ENCODE data around the gene ZNF444. TPM values are rescaled to one million over a fixed set of nuclear protein-coding genes. Genes with fewer than 3 reads are reported as not detected.

ZNF444 gene
- total RNA-seq, 4 donors from 2014 or later, result 32.0 to 78.2 (median 52.1) TPM

DNA sequence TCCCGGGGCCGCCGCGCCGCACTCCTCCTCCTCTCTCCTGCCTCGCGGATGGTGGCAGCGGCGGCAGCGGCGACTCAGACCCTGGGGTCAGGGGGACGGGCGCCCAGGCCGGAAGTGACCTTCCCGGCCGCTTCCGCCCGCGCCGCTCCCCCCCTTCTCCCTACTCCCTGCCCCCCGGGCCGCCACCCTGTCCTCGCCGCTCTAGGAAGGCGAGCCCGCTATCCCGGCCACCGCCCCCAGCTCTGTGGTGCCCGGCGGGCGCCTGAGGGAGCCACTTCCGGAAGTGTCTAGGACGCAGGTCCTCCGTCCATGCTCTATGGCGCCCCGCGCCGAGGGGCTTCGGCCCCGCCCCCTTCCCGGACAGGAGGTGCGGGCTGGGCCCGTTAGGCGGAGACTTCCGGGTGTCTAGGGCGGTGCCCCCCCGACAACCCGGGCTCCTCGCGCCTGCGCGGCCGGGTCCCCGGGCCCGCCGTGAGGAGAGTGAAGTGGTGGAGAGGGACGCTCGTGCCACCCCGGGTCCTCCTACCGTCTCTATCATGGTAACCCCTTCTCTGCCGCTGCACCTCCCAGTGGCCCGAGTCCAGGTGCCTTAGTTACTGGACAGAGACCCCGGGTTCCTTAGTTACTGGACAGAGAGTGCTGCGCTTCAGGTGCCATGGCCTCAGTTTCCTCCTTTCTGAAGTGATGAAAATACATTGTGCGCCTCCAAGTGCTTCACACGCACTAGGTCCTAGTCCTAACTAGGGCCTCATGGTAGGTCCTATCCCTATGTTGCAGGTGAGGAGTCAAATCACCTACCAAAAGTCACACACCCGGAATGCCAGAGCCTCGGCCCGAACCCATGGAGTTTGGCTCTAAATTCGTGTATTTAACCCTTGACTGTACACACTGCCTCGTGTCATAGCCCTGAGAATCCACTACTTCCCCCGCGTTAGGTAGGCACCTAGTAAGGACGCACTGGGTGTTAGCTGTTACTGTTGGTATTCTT lies 19.6 kb upstream of the ZNF444 start, which contains the start of gene ZNF787:
ZNF787 (minus strand) TSS at position 116 of the 988 bp plus-strand sequence. CDS start 18,078 bp downstream, outside the sequence.
- Histone ChIP-seq H3K27me3 (no peaks in the 10 kb centered on the region), H3K4me1 (peaks cover 40 to 49% (median 48%) of the 10 kb centered on the region in 4 donors), H3K9me3 (no peaks in the 10 kb centered on the region), H3K36me3 (peaks cover 0 to 6% (median 0%) of the 10 kb centered on the region in 4 donors), H3K27ac (replicated peaks in 1 of 4) (peak within 1 kb of the TSS; percentile 96 to 98 (median 97)), H3K4me3 (peak within 1 kb of the TSS; percentile 67 to 96 (median 92))
- intact Hi-C loops (cut with DNase I), result no loop called here
- TF ChIP-seq EP300 (IDR thresholded peaks at IDR 0.05), result no peak
- TF ChIP-seq CTCF (IDR thresholded peaks at IDR 0.05), result peak in 1 of 3 experiments; percentile 36
- peak; percentile 59 for TF ChIP-seq POLR2A (IDR thresholded peaks at IDR 0.05; ENCODE audit: low read depth)
- peak; percentile 81 to 87 for TF ChIP-seq POLR2AphosphoS5 (IDR thresholded peaks at IDR 0.05)
- 8% methylated on average over 24 of the region's 74 CpGs for WGBS
- peak; percentile 99 for DNase-seq (ENCODE audit: extremely low spot score)

DNA sequence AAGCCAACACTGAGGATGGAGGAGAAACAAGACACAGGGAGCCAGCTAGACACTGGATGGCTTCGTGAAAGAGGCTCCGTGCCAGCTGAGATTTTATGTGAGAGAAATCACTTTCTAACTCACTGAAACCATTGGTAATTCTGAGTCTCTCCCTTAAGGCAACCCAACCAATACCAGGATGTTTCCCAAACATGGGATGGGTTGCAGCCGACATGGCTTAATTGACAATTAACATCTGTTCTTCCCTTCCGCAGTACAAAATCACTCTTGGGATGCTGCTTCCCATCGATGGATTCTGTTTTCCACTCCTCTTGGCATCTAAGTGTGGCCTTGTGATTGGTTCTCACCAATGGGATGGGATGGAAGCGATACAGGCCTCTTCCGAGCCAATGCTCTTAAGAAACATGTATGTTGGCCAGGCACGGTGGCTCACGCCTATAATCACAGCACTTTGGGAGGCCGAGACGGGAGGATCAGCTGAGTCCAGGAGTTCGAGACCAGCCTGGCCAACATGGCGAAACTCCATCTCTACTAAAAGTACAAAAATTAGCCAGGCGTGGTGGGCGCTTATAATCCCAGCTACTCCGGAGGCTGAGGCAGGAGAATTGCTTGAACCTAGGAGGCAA lies 17.7 kb upstream of the ZNF444 start:
- H3K36me3 ChIP-seq, result no peaks in the 10 kb centered on the region
- 85% methylated on average over 16 of the region's 16 CpGs for WGBS
- H3K27me3 ChIP-seq, result no peaks in the 10 kb centered on the region
- H3K27ac ChIP-seq (replicated peaks in 1 of 4), result peak overlapping the region in 2 of 4 donors; percentile 36 to 98
- TF ChIP-seq POLR2AphosphoS5 (IDR thresholded peaks at IDR 0.05) (peak in 1 of 2 donors; percentile 21), EP300 (IDR thresholded peaks at IDR 0.05) (no peak), CTCF (IDR thresholded peaks at IDR 0.05) (no peak), POLR2A (IDR thresholded peaks at IDR 0.05; ENCODE audit: low read depth) (no peak)
- H3K4me3 ChIP-seq, result no peak overlapping the region
- intact Hi-C loops (cut with DNase I), result no loop called here
- DNase-seq (ENCODE audit: extremely low spot score), result no peak
- H3K4me1 ChIP-seq, result peaks cover 22 to 30% (median 29%) of the 10 kb centered on the region in 4 donors
- H3K9me3 ChIP-seq, result no peaks in the 10 kb centered on the region

- WGBS, result 91% methylated on average over 4 of the region's 4 CpGs
- Histone ChIP-seq H3K4me3 (no peak overlapping the region), H3K27me3 (no peaks in the 10 kb centered on the region), H3K36me3 (no peaks in the 10 kb centered on the region), H3K9me3 (no peaks in the 10 kb centered on the region), H3K27ac (replicated peaks in 1 of 4) (no peak overlapping the region), H3K4me1 (peaks cover 10 to 18% (median 17%) of the 10 kb centered on the region in 4 donors)
- DNase-seq (ENCODE audit: extremely low spot score), result no peak
- TF ChIP-seq POLR2A (IDR thresholded peaks at IDR 0.05; ENCODE audit: low read depth), result no peak
- TF ChIP-seq POLR2AphosphoS5 (IDR thresholded peaks at IDR 0.05), result no peak
- TF ChIP-seq EP300 (IDR thresholded peaks at IDR 0.05), result no peak
- no peak for TF ChIP-seq CTCF (IDR thresholded peaks at IDR 0.05)
- intact Hi-C loops (cut with DNase I), result no loop called here
These were observed 16.5 kb upstream of the ZNF444 start for GRCh38 chr19:56124578-56124977.

- TF ChIP-seq POLR2AphosphoS5 (IDR thresholded peaks at IDR 0.05) (no peak), EP300 (IDR thresholded peaks at IDR 0.05) (no peak), POLR2A (IDR thresholded peaks at IDR 0.05; ENCODE audit: low read depth) (no peak), CTCF (IDR thresholded peaks at IDR 0.05) (no peak)
- no peak for DNase-seq (ENCODE audit: extremely low spot score)
- WGBS, result 68% methylated on average over 15 of the region's 16 CpGs
- no peak overlapping the region for H3K27ac ChIP-seq (replicated peaks in 1 of 4)
- no peaks in the 10 kb centered on the region for H3K36me3 ChIP-seq
- no peak overlapping the region for H3K4me3 ChIP-seq
- intact Hi-C loops (cut with DNase I), result no loop called here
- no peaks in the 10 kb centered on the region for H3K9me3 ChIP-seq
- no peaks in the 10 kb centered on the region for H3K27me3 ChIP-seq
- H3K4me1 ChIP-seq, result peaks cover 6 to 9% (median 8%) of the 10 kb centered on the region in 4 donors
These were observed 15.1 kb upstream of the ZNF444 start for GRCh38 chr19:56125806-56126590.

Data from esophagus muscularis mucosa (tissue), 4 donors.